Neural cell (in vitro differentiated cells): ENCODE measurements around the gene ZNF426. TPM values are rescaled to one million over a fixed set of nuclear protein-coding genes. Genes with fewer than 3 reads are reported as not detected.

Experiments used
- H2AFZ ChIP-seq: fragments of 200-600, 300-800 bp; sonication (generic), shearing (Covaris generic); 2 replicates; pipeline ENCODE4 v1.6.0; 2014; ENCODE audit warnings: low read depth, mild to moderate bottlenecking, antibody characterized with exemption, low read length, moderate library complexity
- H3F3A ChIP-seq: fragments of 200-600 bp; shearing (Covaris generic); 2 replicates; pipeline ENCODE4 v1.6.1; 2016; ENCODE audit warnings: mild to moderate bottlenecking, moderate library complexity, mixed read lengths, antibody characterized with exemption, low read length; ENCODE audit not compliant: insufficient read depth, poor library complexity, severe bottlenecking
- H3K27ac ChIP-seq: fragments of 200-600, 300-800 bp; sonication (generic), shearing (Covaris generic); 2 replicates; pipeline ENCODE4 v1.5.1; 2014; ENCODE audit warnings: mild to moderate bottlenecking, low read length, moderate library complexity
- H3K27me3 ChIP-seq: fragments of 300-800, 200-600 bp; sonication (generic), shearing (Covaris generic); 2 replicates; pipeline ENCODE4 v1.6.0; 2014; ENCODE audit warnings: mild to moderate bottlenecking, low read depth, low read length, moderate library complexity; ENCODE audit not compliant: insufficient read depth
- H3K36me3 ChIP-seq: fragments of 300-800, 200-600 bp; sonication (generic), shearing (Covaris generic); 2 replicates; pipeline ENCODE4 v1.5.1; 2014; ENCODE audit warnings: mild to moderate bottlenecking, antibody characterized with exemption, low read length, moderate library complexity; ENCODE audit not compliant: insufficient read depth
- H3K4me2 ChIP-seq: fragments of 300-800, 200-600 bp; sonication (generic), shearing (Covaris generic); 2 replicates; pipeline ENCODE4 v1.6.0; 2014; ENCODE audit warnings: mild to moderate bottlenecking, low read length
- H3K4me3 ChIP-seq: fragments of 300-800, 200-600 bp; sonication (generic), shearing (Covaris generic); 2 replicates; pipeline ENCODE4 v1.5.1; 2014; ENCODE audit warnings: mild to moderate bottlenecking, low read length, moderate library complexity
- H3K79me2 ChIP-seq: fragments of 200-600 bp; shearing (Covaris generic); replicated peaks from 2 replicates; pipeline ENCODE4 v1.6.0; 2014; ENCODE audit warnings: mild to moderate bottlenecking, low read length, moderate library complexity; ENCODE audit not compliant: insufficient read depth
- H3K9ac ChIP-seq: fragments of 300-800, 200-600 bp; sonication (generic), shearing (Covaris generic); 2 replicates; pipeline ENCODE4 v1.6.1; 2016; ENCODE audit warnings: mild to moderate bottlenecking, low read length, mixed read lengths
- H3K9me2 ChIP-seq: fragments of 200-600 bp; shearing (Covaris generic); 2 replicates; pipeline ENCODE4 v1.6.1; 2016; ENCODE audit warnings: mild to moderate bottlenecking, low read length, mixed read lengths; ENCODE audit not compliant: insufficient read depth
- H3K9me3 ChIP-seq: fragments of 200-600, 300-800 bp; sonication (generic), shearing (Covaris generic); 2 replicates; pipeline ENCODE4 v1.6.1; 2016; ENCODE audit warnings: mild to moderate bottlenecking, mixed run types, low read length, moderate library complexity, mixed read lengths
- H4K20me1 ChIP-seq: fragments of 200-600 bp; shearing (Covaris generic); 2 replicates; pipeline ENCODE4 v1.6.1; 2016; ENCODE audit warnings: mild to moderate bottlenecking, mixed run types; ENCODE audit not compliant: insufficient read depth
- EP300 ChIP-seq: fragments of 450-650 bp; conservative IDR thresholded peaks from 2 replicates; pipeline ENCODE4 v1.6.1; 2014; ENCODE audit warnings: antibody characterized with exemption, mild to moderate bottlenecking, moderate library complexity; ENCODE audit not compliant: poor library complexity, severe bottlenecking
- MXI1 ChIP-seq: fragments of 450-650 bp; conservative IDR thresholded peaks from 2 replicates; pipeline ENCODE4 v1.6.1; 2014; ENCODE audit warnings: antibody characterized with exemption, mild to moderate bottlenecking; ENCODE audit not compliant: poor library complexity, severe bottlenecking
- POLR2AphosphoS5 ChIP-seq: IDR thresholded peaks from 2 replicates; pipeline ENCODE4 v1.6.1; 2012
- RAD21 ChIP-seq: fragments of 450-650 bp; conservative IDR thresholded peaks from 2 replicates; pipeline ENCODE4 v1.6.1; 2014; ENCODE audit warnings: antibody characterized with exemption, mild to moderate bottlenecking, moderate library complexity
- SMC3 ChIP-seq: fragments of 450-650 bp; conservative IDR thresholded peaks from 2 replicates; pipeline ENCODE4 v1.6.1; 2014; ENCODE audit warnings: antibody characterized with exemption, mild to moderate bottlenecking, moderate library complexity; ENCODE audit not compliant: poor library complexity
- TAF1 ChIP-seq: IDR thresholded peaks from 2 replicates; pipeline ENCODE4 v1.6.1; 2012; ENCODE audit warnings: low read depth
- polyA plus RNA-seq: library from polyadenylated mRNA; depleted of rRNA; stranded (reverse); fragments of >200 nt; gene quantifications from 2 replicates; pipeline ENCODE4 v1.2.3, GENCODE V29; 2014
- TF ChIP-seq, protein P1 (sequence below): IDR thresholded peaks from 2 replicates; pipeline ENCODE4 v1.6.1; 2012; ENCODE audit warnings: borderline replicate concordance
- TF ChIP-seq, protein P2 (sequence below): fragments of 450-650 bp; IDR thresholded peaks from 2 replicates; pipeline ENCODE4 v1.5.1; 2014; ENCODE audit warnings: antibody characterized with exemption, mild to moderate bottlenecking, moderate library complexity; ENCODE audit not compliant: poor library complexity, severe bottlenecking

ZNF426 gene
- polyA plus RNA-seq, 1 donor from 2014 or later: 14.3 TPM

- Histone ChIP-seq H2AFZ (no peak overlapping the region), H3K36me3 (no peaks in the 10 kb centered on the region), H3K9me2 (no peaks in the 10 kb centered on the region), H3K79me2 (no peaks in the 10 kb centered on the region), H3K4me3 (no peak overlapping the region), H3K9me3 (peaks cover 5% of the 10 kb centered on the region), H3K4me2 (no peak overlapping the region), H4K20me1 (no peaks in the 10 kb centered on the region), H3K9ac (no peak overlapping the region), H3K27ac (no peak overlapping the region), H3K27me3 (no peaks in the 10 kb centered on the region), H3F3A (no peaks in the 10 kb centered on the region)
- TF ChIP-seq EP300 (no peak), TAF1 (no peak), SMC3 (no peak), POLR2AphosphoS5 (no peak), MXI1 (no peak), RAD21 (no peak)
- TF ChIP-seq, protein P1, sequence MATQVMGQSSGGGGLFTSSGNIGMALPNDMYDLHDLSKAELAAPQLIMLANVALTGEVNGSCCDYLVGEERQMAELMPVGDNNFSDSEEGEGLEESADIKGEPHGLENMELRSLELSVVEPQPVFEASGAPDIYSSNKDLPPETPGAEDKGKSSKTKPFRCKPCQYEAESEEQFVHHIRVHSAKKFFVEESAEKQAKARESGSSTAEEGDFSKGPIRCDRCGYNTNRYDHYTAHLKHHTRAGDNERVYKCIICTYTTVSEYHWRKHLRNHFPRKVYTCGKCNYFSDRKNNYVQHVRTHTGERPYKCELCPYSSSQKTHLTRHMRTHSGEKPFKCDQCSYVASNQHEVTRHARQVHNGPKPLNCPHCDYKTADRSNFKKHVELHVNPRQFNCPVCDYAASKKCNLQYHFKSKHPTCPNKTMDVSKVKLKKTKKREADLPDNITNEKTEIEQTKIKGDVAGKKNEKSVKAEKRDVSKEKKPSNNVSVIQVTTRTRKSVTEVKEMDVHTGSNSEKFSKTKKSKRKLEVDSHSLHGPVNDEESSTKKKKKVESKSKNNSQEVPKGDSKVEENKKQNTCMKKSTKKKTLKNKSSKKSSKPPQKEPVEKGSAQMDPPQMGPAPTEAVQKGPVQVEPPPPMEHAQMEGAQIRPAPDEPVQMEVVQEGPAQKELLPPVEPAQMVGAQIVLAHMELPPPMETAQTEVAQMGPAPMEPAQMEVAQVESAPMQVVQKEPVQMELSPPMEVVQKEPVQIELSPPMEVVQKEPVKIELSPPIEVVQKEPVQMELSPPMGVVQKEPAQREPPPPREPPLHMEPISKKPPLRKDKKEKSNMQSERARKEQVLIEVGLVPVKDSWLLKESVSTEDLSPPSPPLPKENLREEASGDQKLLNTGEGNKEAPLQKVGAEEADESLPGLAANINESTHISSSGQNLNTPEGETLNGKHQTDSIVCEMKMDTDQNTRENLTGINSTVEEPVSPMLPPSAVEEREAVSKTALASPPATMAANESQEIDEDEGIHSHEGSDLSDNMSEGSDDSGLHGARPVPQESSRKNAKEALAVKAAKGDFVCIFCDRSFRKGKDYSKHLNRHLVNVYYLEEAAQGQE: no peak
- TF ChIP-seq, protein P2, sequence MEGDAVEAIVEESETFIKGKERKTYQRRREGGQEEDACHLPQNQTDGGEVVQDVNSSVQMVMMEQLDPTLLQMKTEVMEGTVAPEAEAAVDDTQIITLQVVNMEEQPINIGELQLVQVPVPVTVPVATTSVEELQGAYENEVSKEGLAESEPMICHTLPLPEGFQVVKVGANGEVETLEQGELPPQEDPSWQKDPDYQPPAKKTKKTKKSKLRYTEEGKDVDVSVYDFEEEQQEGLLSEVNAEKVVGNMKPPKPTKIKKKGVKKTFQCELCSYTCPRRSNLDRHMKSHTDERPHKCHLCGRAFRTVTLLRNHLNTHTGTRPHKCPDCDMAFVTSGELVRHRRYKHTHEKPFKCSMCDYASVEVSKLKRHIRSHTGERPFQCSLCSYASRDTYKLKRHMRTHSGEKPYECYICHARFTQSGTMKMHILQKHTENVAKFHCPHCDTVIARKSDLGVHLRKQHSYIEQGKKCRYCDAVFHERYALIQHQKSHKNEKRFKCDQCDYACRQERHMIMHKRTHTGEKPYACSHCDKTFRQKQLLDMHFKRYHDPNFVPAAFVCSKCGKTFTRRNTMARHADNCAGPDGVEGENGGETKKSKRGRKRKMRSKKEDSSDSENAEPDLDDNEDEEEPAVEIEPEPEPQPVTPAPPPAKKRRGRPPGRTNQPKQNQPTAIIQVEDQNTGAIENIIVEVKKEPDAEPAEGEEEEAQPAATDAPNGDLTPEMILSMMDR: no peak
Observed at GRCh38 chr19:9474975-9475374, 63.5 kb downstream of the ZNF426 start.

Other genes starting within 250 kb of the ZNF426 start
- 13.5 and 21.7 TPM in 2 replicates for gene ZNF699, start 228.8 kb downstream of the ZNF426 start, polyA plus RNA-seq
- 50.4 and 57.7 TPM in 2 replicates for gene ZNF559, start 214.5 kb downstream of the ZNF426 start, polyA plus RNA-seq
- 51.0 and 61.1 TPM in 2 replicates for gene ZNF177, start 175.6 kb downstream of the ZNF426 start, polyA plus RNA-seq
- gene ZNF266, start 103.1 kb downstream of the ZNF426 start, polyA plus RNA-seq: 67.6 and 89.4 TPM in 2 replicates
- 0.52 and 0.61 TPM in 2 replicates for gene ZNF560, start 40.0 kb downstream of the ZNF426 start, polyA plus RNA-seq
- gene ZNF121, start 45.9 kb upstream of the ZNF426 start, polyA plus RNA-seq: 29.5 and 32.4 TPM in 2 replicates
- gene ZNF561, start 82.6 kb upstream of the ZNF426 start, polyA plus RNA-seq: 24.6 and 35.5 TPM in 2 replicates
- 0.01 and 0.08 TPM in 2 replicates for gene ZNF562, start 136.5 kb upstream of the ZNF426 start, polyA plus RNA-seq
- 7.4 and 10.0 TPM in 2 replicates for gene ZNF846, start 230.1 kb upstream of the ZNF426 start, polyA plus RNA-seq